IMR-90 (cell line): ENCODE results near the gene SELENOM.

Experiments used
- POLR2A ChIP-seq: IDR thresholded peaks from 2 replicates; pipeline ENCODE4 v1.6.1; 2012; ENCODE audit warnings: mild to moderate bottlenecking, low read depth, low read length
- RAD21 ChIP-seq: IDR thresholded peaks from 2 replicates; pipeline ENCODE4 v1.6.1; 2012; ENCODE audit warnings: low read length, improper control_type of control experiment
- TF ChIP-seq, protein P1 (sequence below): conservative IDR thresholded peaks from 2 replicates; pipeline ENCODE4 v1.5.1; 2012; ENCODE audit warnings: mild to moderate bottlenecking, low read depth, low read length, improper control_type of control experiment

- TF ChIP-seq RAD21 (no peak), POLR2A (no peak)
- TF ChIP-seq, protein P1, sequence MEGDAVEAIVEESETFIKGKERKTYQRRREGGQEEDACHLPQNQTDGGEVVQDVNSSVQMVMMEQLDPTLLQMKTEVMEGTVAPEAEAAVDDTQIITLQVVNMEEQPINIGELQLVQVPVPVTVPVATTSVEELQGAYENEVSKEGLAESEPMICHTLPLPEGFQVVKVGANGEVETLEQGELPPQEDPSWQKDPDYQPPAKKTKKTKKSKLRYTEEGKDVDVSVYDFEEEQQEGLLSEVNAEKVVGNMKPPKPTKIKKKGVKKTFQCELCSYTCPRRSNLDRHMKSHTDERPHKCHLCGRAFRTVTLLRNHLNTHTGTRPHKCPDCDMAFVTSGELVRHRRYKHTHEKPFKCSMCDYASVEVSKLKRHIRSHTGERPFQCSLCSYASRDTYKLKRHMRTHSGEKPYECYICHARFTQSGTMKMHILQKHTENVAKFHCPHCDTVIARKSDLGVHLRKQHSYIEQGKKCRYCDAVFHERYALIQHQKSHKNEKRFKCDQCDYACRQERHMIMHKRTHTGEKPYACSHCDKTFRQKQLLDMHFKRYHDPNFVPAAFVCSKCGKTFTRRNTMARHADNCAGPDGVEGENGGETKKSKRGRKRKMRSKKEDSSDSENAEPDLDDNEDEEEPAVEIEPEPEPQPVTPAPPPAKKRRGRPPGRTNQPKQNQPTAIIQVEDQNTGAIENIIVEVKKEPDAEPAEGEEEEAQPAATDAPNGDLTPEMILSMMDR: no peak
Observed at GRCh38 chr22:31133911-31134310, 26.5 kb upstream of the SELENOM start.
